GM19463 (cell line): ENCODE measurements around the gene HLA-DOA.

Experiments
- ATAC-seq: cut with Tn5 transposase; IDR thresholded peaks from one replicate; pipeline ENCODE4 v1.9.1; 2021; ENCODE audit warnings: mild to moderate bottlenecking, moderate library complexity; ENCODE audit not compliant: unreplicated experiment

HLA-DOA gene

GRCh38 chr6:32968093-32968866 lies 41.1 kb downstream of the HLA-DOA start, which contains the start of gene BRD2:
Gene BRD2, plus strand, starts transcription at chr6:32968594. Its CDS starts 4,305 bp downstream, at chr6:32972899.
- ATAC-seq: no peak

GRCh38 chr6:32967151-32968091 lies 42.0 kb downstream of the HLA-DOA start:
- ATAC-seq: no peak

- ATAC-seq: no peak
Observed at GRCh38 chr6:32964776-32965175, 44.6 kb downstream of the HLA-DOA start.

- no peak for ATAC-seq
Observed at GRCh38 chr6:32963866-32964265, 45.5 kb downstream of the HLA-DOA start.

- no peak for ATAC-seq
Observed at GRCh38 chr6:32962213-32962826, 47.1 kb downstream of the HLA-DOA start.

- ATAC-seq: no peak
Observed at GRCh38 chr6:32960563-32960962, 48.8 kb downstream of the HLA-DOA start.

GRCh38 chr6:32956176-32956575 lies 53.2 kb downstream of the HLA-DOA start:
- no peak for ATAC-seq

GRCh38 chr6:32954986-32955802 lies 54.2 kb downstream of the HLA-DOA start:
- ATAC-seq: no peak

GRCh38 chr6:32954267-32954666 lies 55.1 kb downstream of the HLA-DOA start:
- no peak for ATAC-seq
